Measurements from ENCODE around the gene DSC3. TPM values are rescaled to one million over a fixed set of nuclear protein-coding genes. Genes with fewer than 3 reads are reported as not detected.

DSC3 gene
- total RNA-seq: under 1 TPM; 0.27 to 0.37 TPM

GRCh38 chr18:31042406-31043181 is at the start of gene DSC3:
TSS of gene DSC3 (minus strand) at chr18:31042742. CDS start at chr18:31042660, 82 bp downstream.
- intact Hi-C loops (cut with DNase I): no loop called here
- Histone ChIP-seq H3K27ac (no peak within 1 kb of the TSS), H3K4me3 (peak within 1 kb of the TSS; percentile 11), H3K27me3 (peaks cover 40% of the 10 kb centered on the region), H3K36me3 (no peaks in the 10 kb centered on the region), H3K9ac (ENCODE audit: low read depth in 2 of 2, low read length in 2 of 2) (no peak within 1 kb of the TSS), H3K9me3 (no peaks in the 10 kb centered on the region), H3K4me1 (peaks cover 2% of the 10 kb centered on the region)
- TF ChIP-seq CTCF (IDR thresholded peaks at IDR 0.05): no peak
- peak; percentile 38 for DNase-seq

GRCh38 chr18:31091350-31091749 is 48.8 kb upstream of the DSC3 start:
- DNase-seq: no peak
- Histone ChIP-seq H3K4me1 (peaks cover 3% of the 10 kb centered on the region), H3K27me3 (no peaks in the 10 kb centered on the region), H3K36me3 (no peaks in the 10 kb centered on the region), H3K27ac (no peak overlapping the region), H3K9me3 (no peaks in the 10 kb centered on the region), H3K4me3 (no peak overlapping the region), H3K9ac (ENCODE audit: low read depth in 2 of 2, low read length in 2 of 2) (no peak overlapping the region)
- intact Hi-C loops (cut with DNase I): no loop called here
- TF ChIP-seq CTCF (IDR thresholded peaks at IDR 0.05): no peak

GRCh38 chr18:31088532-31088931 is 46.0 kb upstream of the DSC3 start:
- DNase-seq: no peak
- Histone ChIP-seq H3K9ac (ENCODE audit: low read depth in 2 of 2, low read length in 2 of 2) (no peak overlapping the region), H3K36me3 (peaks cover 5% of the 10 kb centered on the region), H3K4me1 (no peaks in the 10 kb centered on the region), H3K9me3 (no peaks in the 10 kb centered on the region), H3K27ac (no peak overlapping the region), H3K27me3 (no peaks in the 10 kb centered on the region), H3K4me3 (no peak overlapping the region)
- intact Hi-C loops (cut with DNase I): no loop called here
- no peak for TF ChIP-seq CTCF (IDR thresholded peaks at IDR 0.05)

- Histone ChIP-seq H3K9ac (ENCODE audit: low read depth in 2 of 2, low read length in 2 of 2) (no peak overlapping the region), H3K4me3 (no peak overlapping the region), H3K27ac (no peak overlapping the region), H3K36me3 (no peaks in the 10 kb centered on the region), H3K27me3 (no peaks in the 10 kb centered on the region), H3K9me3 (no peaks in the 10 kb centered on the region), H3K4me1 (no peaks in the 10 kb centered on the region)
- intact Hi-C loops (cut with DNase I): no loop called here
- DNase-seq: no peak
- no peak for TF ChIP-seq CTCF (IDR thresholded peaks at IDR 0.05)
These were observed 37.4 kb upstream of the DSC3 start for GRCh38 chr18:31079973-31080372.

- no peak for DNase-seq
- Histone ChIP-seq H3K9me3 (no peaks in the 10 kb centered on the region), H3K9ac (ENCODE audit: low read depth in 2 of 2, low read length in 2 of 2) (no peak overlapping the region), H3K4me3 (no peak overlapping the region), H3K27me3 (no peaks in the 10 kb centered on the region), H3K36me3 (no peaks in the 10 kb centered on the region), H3K27ac (no peak overlapping the region), H3K4me1 (no peaks in the 10 kb centered on the region)
- TF ChIP-seq CTCF (IDR thresholded peaks at IDR 0.05): no peak
- intact Hi-C loops (cut with DNase I): no loop called here
These were observed 35.3 kb upstream of the DSC3 start for GRCh38 chr18:31077878-31078277.
